Ramos (cell line): Measurements from ENCODE around the gene OR2L8.

ENCODE experiments used
- in situ Hi-C: fragments of 300-500 bp; cut with MboI; formaldehyde crosslinking; loops from one replicate; pipeline ENCODE4 v1.14.3; 2022; ENCODE audit warnings: low sequenced_read_pairs; ENCODE audit not compliant: unreplicated experiment

OR2L8 gene

DNA sequence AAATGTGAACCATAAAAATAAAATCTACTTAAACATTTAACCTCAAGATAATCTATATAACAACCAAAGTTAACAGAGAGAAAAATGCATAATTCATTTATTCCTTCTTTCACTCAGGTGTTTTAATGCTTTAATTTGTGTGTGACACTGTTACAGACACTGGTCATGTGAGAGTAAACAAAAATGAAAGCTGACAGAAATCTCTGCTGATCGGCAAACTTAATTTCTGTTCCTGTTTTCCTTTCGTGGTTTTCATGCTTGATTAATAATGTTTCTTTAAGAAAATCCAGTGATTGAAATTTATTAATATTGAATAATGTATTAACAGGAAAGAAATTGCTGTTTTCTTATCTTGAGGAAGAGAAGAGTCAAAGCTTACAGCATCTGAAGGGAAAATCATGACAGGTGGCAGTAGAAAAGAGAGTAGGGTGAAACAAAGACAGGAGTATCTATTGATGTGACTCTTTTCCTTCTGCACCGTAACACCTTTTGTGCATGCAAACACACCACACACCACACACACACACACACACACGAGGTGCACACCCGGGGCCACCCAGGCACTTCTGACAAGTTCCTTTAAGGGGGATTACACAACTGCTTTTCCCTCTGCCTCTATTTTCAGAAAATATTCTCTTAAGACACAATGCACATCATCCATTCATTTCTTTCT is 18.0 kb downstream of the OR2L8 start:
- in situ Hi-C loops: no loop called here

DNA sequence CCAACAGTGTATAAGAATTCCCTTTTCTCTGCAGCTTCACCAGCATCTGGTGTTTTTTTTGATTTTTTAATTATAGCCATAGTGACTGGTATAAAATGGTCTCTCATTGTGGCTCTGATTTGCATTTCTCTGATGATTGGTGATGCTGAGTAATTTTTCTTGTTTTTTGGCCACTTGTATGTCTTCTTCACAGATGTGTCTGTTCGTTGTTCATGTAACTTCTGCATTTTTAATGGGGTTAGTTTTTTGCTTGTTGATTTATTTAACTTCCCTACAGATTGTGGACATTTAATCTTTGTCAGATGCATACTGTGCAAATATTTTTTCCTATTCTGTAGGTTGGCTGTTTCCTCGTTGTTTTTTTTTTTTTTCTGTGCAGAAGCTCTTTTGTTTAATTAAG is 44.3 kb downstream of the OR2L8 start:
- in situ Hi-C loops: no loop called here

DNA sequence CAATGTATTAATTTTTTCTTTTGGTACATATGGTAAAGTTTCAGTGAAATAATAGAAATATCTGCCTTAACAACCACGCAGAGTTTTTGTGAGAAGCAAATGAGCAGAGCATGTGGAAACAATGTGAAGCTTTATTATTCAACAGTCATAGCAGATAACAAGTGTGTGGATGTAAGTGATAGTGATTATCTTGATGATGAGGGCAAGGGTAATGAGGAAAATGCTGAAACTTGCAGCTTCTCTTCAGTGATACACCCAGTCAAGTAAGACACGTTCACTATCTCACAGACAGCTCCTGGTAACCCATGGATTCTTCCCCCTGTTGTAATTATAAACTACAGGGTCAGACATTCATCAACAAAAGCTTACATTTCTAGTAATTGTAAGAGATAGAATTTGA is 50.2 kb downstream of the OR2L8 start:
- in situ Hi-C loops: no loop called here
